GM23248 (cell line): ENCODE results near the gene RASGRP2. TPM values are rescaled to one million over a fixed set of nuclear protein-coding genes. Genes with fewer than 3 reads are reported as not detected.

Source experiments
- DNase-seq: peaks from one replicate; pipeline ENCODE4 v3.0.0-alpha.2; 2015
- H2AFZ ChIP-seq: fragments of 200-600 bp; sonication (generic); 2 replicates; pipeline ENCODE4 v1.6.1; 2016; ENCODE audit warnings: antibody characterized with exemption
- H3F3A ChIP-seq: fragments of 200-600 bp; sonication (generic); 2 replicates; pipeline ENCODE4 v1.6.1; 2016; ENCODE audit warnings: mild to moderate bottlenecking, antibody characterized with exemption, mixed run types; ENCODE audit not compliant: insufficient read depth
- H3K27ac ChIP-seq: fragments of 200-600 bp; sonication (generic); 2 replicates; pipeline ENCODE4 v1.5.1; 2016; ENCODE audit warnings: mild to moderate bottlenecking
- H3K27me3 ChIP-seq: fragments of 200-600 bp; sonication (generic); replicated peaks from 2 replicates; pipeline ENCODE4 v1.6.1; 2016; ENCODE audit warnings: mild to moderate bottlenecking; ENCODE audit not compliant: insufficient read depth
- H3K36me3 ChIP-seq: fragments of 200-600 bp; sonication (generic); 2 replicates; pipeline ENCODE4 v1.6.1; 2016; ENCODE audit warnings: low read depth, mild to moderate bottlenecking
- H3K4me1 ChIP-seq: fragments of 200-600 bp; sonication (generic); 2 replicates; pipeline ENCODE4 v1.6.1; 2016; ENCODE audit warnings: mild to moderate bottlenecking; ENCODE audit not compliant: insufficient read depth
- H3K4me2 ChIP-seq: fragments of 200-600 bp; sonication (generic); one replicate; pipeline ENCODE4 v1.6.1; 2016; ENCODE audit warnings: mild to moderate bottlenecking; ENCODE audit not compliant: unreplicated experiment
- H3K4me3 ChIP-seq: fragments of 200-600 bp; sonication (generic); 2 replicates; pipeline ENCODE4 v1.5.1; 2016; ENCODE audit warnings: mild to moderate bottlenecking
- H3K79me2 ChIP-seq: fragments of 200-600 bp; sonication (generic); 2 replicates; pipeline ENCODE4 v1.6.1; 2016; ENCODE audit warnings: mild to moderate bottlenecking; ENCODE audit not compliant: insufficient read depth
- H3K9ac ChIP-seq: fragments of 200-600 bp; sonication (generic); 2 replicates; pipeline ENCODE4 v1.6.1; 2016; ENCODE audit warnings: mild to moderate bottlenecking
- H3K9me2 ChIP-seq: fragments of 200-600 bp; sonication (generic); 2 replicates; pipeline ENCODE4 v1.6.1; 2016; ENCODE audit warnings: mixed run types, mild to moderate bottlenecking, moderate library complexity; ENCODE audit not compliant: insufficient read depth
- H3K9me3 ChIP-seq: fragments of 200-600 bp; sonication (generic); one replicate; pipeline ENCODE4 v1.6.1; 2017; ENCODE audit warnings: low read depth
- H4K20me1 ChIP-seq: fragments of 200-600 bp; sonication (generic); 2 replicates; pipeline ENCODE4 v1.6.0; 2016; ENCODE audit not compliant: insufficient read depth
- EZH2 ChIP-seq: fragments of 200-600 bp; sonication (generic); IDR thresholded peaks from 2 replicates; pipeline ENCODE4 v1.6.1; 2018; ENCODE audit warnings: antibody characterized with exemption, mild to moderate bottlenecking; ENCODE audit not compliant: insufficient read depth, poor library complexity, severe bottlenecking
- EZH2phosphoT487 ChIP-seq: fragments of 200-600 bp; sonication (generic); IDR thresholded peaks from 2 replicates; pipeline ENCODE4 v1.6.1; 2018; ENCODE audit warnings: antibody characterized with exemption, moderate library complexity, mild to moderate bottlenecking, low read depth; ENCODE audit not compliant: insufficient read depth
- WGBS, 2 experiments: methylation state at CpG; one replicate each; pipeline ENCODE4 v1.1.6; 2015 to 2017; ENCODE audit warnings: low lambda C conversion rate in 2 of 2, low coverage in 1 of 2; ENCODE audit errors: missing lambda C conversion rate in 2 of 2; 5-methylcytosine and 5-hydroxymethylcytosine counted together
- in situ Hi-C: fragments of 300-500 bp; cut with MboI; formaldehyde crosslinking; loops from 2 replicates; pipeline ENCODE4 v1.15.0; 2020
- polyA plus RNA-seq: library from polyadenylated mRNA; unstranded; fragments of >200 nt; fragmentation: Nextera tagmentation; extraction: Ambion mirVana; gene quantifications from 2 replicates; pipeline ENCODE4 v1.2.1, GENCODE V29; 2016
- total RNA-seq: library from RNA; depleted of rRNA; stranded (reverse); fragments of >200 nt; shearing (Covaris generic); gene quantifications from 2 replicates; pipeline ENCODE4 v1.2.3, GENCODE V29; 2014

The RASGRP2 gene
- total and polyA plus RNA-seq, 2 experiments from 2014 or later: 0.68 TPM; not detected in 1

DNA sequence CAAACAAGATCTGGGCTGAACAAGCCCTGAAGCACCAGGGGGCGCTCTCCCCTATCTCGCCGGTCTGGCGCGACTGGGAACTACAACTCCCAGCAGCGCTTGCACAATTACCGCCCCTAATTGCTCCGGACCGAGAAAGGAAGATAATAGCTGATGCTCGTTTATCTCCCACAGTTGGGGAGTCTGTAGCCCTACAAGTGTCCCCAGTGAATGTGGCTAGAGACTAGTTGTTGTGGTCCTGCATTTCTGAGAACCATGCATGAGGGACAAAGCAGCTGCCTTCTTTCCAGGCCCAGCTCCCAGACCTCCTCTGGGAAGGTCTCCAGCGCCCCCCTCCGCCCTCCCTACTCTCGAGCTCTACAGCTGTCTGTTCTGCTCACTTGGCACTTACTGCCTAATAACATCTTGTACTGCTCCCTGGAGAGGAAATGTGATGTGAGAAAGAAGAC lies 55.4 kb downstream of the RASGRP2 start:
- no peak for TF ChIP-seq EZH2
- TF ChIP-seq EZH2phosphoT487: no peak
- H3K4me2 ChIP-seq: peak overlapping the region; percentile 76
- no peaks in the 10 kb centered on the region for H3K36me3 ChIP-seq
- H3K27me3 ChIP-seq: peaks cover 29% of the 10 kb centered on the region
- no peaks in the 10 kb centered on the region for H3K9me3 ChIP-seq
- H3K4me3 ChIP-seq: peak overlapping the region; percentile 67
- H4K20me1 ChIP-seq: no peaks in the 10 kb centered on the region
- no peaks in the 10 kb centered on the region for H3F3A ChIP-seq
- H3K79me2 ChIP-seq: no peaks in the 10 kb centered on the region
- no peak overlapping the region for H3K27ac ChIP-seq
- DNase-seq: peak; percentile 89
- H3K9me2 ChIP-seq: no peaks in the 10 kb centered on the region
- 0 to 2% methylated on average over 13 of the region's 13 CpGs for WGBS, 2 experiments
- no peak overlapping the region for H3K9ac ChIP-seq
- H3K4me1 ChIP-seq: no peaks in the 10 kb centered on the region
- in situ Hi-C loops: no loop called here
- peak overlapping the region; percentile 85 for H2AFZ ChIP-seq

DNA sequence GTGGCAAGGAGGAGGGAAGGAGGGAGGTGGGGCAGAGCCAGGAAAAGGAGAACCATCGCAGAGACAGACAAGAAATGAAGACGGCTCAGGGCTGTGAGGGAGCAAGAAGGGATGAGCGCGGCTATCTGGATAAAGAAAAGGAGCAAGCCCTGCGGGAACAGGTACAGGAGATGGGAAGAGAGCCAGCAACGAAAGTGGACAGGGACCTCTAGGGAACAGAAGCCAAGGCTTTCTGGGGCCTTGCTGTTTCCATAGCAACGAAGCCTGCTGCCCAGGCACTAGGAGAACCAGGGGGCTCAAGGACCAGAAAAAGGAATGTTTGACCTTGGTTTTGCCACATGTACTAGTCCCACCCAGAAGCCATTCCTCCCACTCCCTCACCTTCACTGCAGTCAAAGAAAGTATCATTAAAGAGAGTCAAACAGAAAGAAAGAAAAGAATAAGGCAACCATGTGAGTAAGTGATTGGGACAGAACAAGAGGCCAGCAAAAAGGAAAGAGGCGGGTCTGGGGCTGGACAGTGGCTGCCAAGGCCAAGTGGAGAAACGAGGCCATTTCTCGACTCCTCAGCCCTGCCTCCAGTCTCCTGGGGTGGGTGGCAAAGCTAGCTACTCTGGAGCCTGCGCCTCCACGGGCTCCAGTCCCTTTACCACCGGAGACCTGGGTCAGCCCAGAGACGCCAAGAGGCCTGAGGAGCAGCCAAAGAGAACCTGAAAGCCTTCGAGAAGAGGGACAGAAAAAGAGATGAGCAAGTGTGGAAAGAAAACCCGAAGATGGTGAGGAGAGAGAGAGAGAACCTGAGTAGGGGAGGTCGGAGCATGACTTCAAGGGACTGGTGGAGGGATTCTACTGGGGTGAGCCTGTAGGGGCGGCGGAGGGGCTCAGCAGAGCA lies 56.1 kb downstream of the RASGRP2 start:
- Histone ChIP-seq H3F3A (no peaks in the 10 kb centered on the region), H3K4me2 (no peak overlapping the region), H3K4me1 (no peaks in the 10 kb centered on the region), H3K9me3 (no peaks in the 10 kb centered on the region), H3K36me3 (no peaks in the 10 kb centered on the region), H2AFZ (0 out of 2 replicates have a peak overlapping the region, but pooled peaks have one; percentile 85), H3K4me3 (no peak overlapping the region), H3K27ac (no peak overlapping the region), H3K79me2 (no peaks in the 10 kb centered on the region), H3K9me2 (no peaks in the 10 kb centered on the region), H3K9ac (no peak overlapping the region), H3K27me3 (peaks cover 22% of the 10 kb centered on the region), H4K20me1 (no peaks in the 10 kb centered on the region)
- no peak for DNase-seq
- in situ Hi-C loops: no loop called here
- no peak for TF ChIP-seq EZH2phosphoT487
- no peak for TF ChIP-seq EZH2
- 47 to 50% methylated on average over 17 to 19 of the region's 19 CpGs for WGBS, 2 experiments

DNA sequence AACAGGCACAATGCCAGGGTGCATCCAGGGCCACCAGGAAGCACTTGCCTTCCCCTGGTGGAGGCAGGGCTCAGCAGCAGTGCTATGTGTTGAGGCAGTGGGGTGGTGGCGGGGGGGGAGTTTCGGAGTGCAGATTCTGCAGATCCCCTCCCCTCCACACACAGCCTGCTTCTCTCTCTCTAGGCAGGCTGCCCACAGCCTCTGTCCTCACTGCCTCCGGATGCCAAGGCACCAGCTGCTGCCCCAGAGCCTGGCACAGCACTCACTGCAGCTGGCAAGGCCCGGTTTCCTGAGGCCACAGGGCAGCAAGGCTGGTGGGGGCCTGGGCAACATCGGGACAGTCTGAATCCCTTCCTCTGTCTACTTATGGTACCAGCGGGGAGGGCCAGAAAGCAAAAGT lies 56.7 kb downstream of the RASGRP2 start:
- 52 to 79% methylated on average over 5 of the region's 6 CpGs for WGBS, 2 experiments
- H3K9me2 ChIP-seq: no peaks in the 10 kb centered on the region
- no peak overlapping the region for H3K4me3 ChIP-seq
- no peaks in the 10 kb centered on the region for H3K4me1 ChIP-seq
- no peak overlapping the region for H3K9ac ChIP-seq
- H3K27me3 ChIP-seq: peaks cover 16% of the 10 kb centered on the region
- H2AFZ ChIP-seq: no peak overlapping the region
- no peak for DNase-seq
- no peaks in the 10 kb centered on the region for H3K36me3 ChIP-seq
- H3K9me3 ChIP-seq: no peaks in the 10 kb centered on the region
- no peaks in the 10 kb centered on the region for H3F3A ChIP-seq
- no peak for TF ChIP-seq EZH2phosphoT487
- no peak for TF ChIP-seq EZH2
- no peak overlapping the region for H3K27ac ChIP-seq
- no peaks in the 10 kb centered on the region for H3K79me2 ChIP-seq
- no peaks in the 10 kb centered on the region for H4K20me1 ChIP-seq
- H3K4me2 ChIP-seq: no peak overlapping the region
- in situ Hi-C loops: no loop called here

DNA sequence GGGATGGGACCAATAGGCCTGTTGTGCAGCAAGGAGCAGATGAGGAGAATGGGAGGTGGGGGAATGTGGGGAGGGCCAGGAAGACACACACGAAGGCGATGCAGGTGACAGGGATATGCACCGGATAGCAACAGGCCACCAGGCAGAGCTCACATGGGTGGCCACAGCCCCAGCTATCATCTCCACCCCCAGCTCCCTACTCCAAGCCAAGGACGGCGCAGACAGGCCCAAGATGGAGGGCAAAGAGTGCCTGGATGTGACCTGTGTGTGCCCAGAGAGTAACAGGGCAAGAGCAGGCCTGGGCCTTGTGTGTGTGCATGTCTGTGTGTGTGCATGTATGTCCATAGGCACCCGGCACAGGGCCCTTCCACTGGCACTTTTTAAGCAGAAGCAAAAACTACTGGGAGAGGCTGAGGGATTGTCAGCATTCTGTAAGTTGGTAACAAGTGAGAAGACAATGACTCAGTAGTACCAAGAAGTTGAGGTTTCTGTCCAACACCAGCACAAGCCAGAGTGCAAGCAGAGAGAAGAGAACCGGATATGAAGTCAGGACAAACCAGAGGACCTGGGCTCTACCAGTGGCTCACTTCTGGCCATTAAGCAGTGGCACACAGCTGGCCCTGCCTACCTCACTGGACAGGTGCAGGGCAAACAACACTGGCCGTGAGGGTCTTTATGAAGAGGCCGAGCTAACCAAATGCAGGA lies 57.3 kb downstream of the RASGRP2 start:
- no peaks in the 10 kb centered on the region for H3K9me2 ChIP-seq
- H3K27ac ChIP-seq: no peak overlapping the region
- H3K4me1 ChIP-seq: no peaks in the 10 kb centered on the region
- H3K4me2 ChIP-seq: no peak overlapping the region
- in situ Hi-C loops: no loop called here
- DNase-seq: peak; percentile 29
- H3F3A ChIP-seq: no peaks in the 10 kb centered on the region
- H3K79me2 ChIP-seq: no peaks in the 10 kb centered on the region
- no peaks in the 10 kb centered on the region for H4K20me1 ChIP-seq
- no peaks in the 10 kb centered on the region for H3K9me3 ChIP-seq
- H3K9ac ChIP-seq: no peak overlapping the region
- WGBS, 2 experiments: 67 to 72% methylated on average over 9 of the region's 9 CpGs
- no peak for TF ChIP-seq EZH2phosphoT487
- TF ChIP-seq EZH2: no peak
- no peak overlapping the region for H3K4me3 ChIP-seq
- peaks cover 10% of the 10 kb centered on the region for H3K27me3 ChIP-seq
- no peaks in the 10 kb centered on the region for H3K36me3 ChIP-seq
- no peak overlapping the region for H2AFZ ChIP-seq
